Uterus (tissue), 4 donors: ENCODE data around the gene NHLH2. TPM values are rescaled to one million over a fixed set of nuclear protein-coding genes. Genes with fewer than 3 reads are reported as not detected.

Source experiments
- DNase-seq, 2 donors: peaks; one replicate each; pipeline ENCODE4 v3.0.0-alpha.2; 2019 to 2020
- H3K27ac ChIP-seq, 2 donors: fragments of 200-600 bp; sonication (generic); 1 replicate in 1 of 2; 2 replicates in 1 of 2; pipeline ENCODE4 v1.5.1; 2016 to 2018
- H3K27me3 ChIP-seq, 2 donors: fragments of 200-600 bp; sonication (generic); one replicate each; pipeline ENCODE4 v1.5.1; 2018 to 2019; ENCODE audit warnings: control low read depth in 1 of 2
- H3K36me3 ChIP-seq, 2 donors: fragments of 200-600 bp; sonication (generic); one replicate each; pipeline ENCODE4 v1.5.1; 2019; ENCODE audit warnings: control low read depth in 1 of 2
- H3K4me1 ChIP-seq, 2 donors: fragments of 200-600 bp; sonication (generic); one replicate each; pipeline ENCODE4 v1.5.1; 2018 to 2019; ENCODE audit warnings: control low read depth in 1 of 2
- H3K4me3 ChIP-seq, 2 donors: fragments of 200-600 bp; sonication (generic); 1 replicate in 1 of 2; 2 replicates in 1 of 2; pipeline ENCODE4 v1.5.1; 2018 to 2019; ENCODE audit warnings: mild to moderate bottlenecking in 1 of 2
- H3K9me3 ChIP-seq, 2 donors: fragments of 200-600 bp; sonication (generic); one replicate each; pipeline ENCODE4 v1.5.1; 2019; ENCODE audit warnings: control low read depth in 1 of 2
- POLR2A ChIP-seq, 2 donors: fragments of 450-650 bp; IDR thresholded peaks; one replicate each; pipeline ENCODE4 v1.6.1; 2016; ENCODE audit warnings: antibody characterized with exemption in 2 of 2, mild to moderate bottlenecking in 1 of 2, moderate library complexity in 1 of 2
- intact Hi-C: fragments of 100-400 bp; cut with DNase I; formaldehyde crosslinking; loops from one replicate; pipeline ENCODE4 v1.15.1; 2023; ENCODE audit warnings: low total_unique reads
- total RNA-seq, 4 donors: library from RNA; depleted of rRNA in 3 of 4; stranded (reverse); fragments of >200 nt in 3 of 4; gene quantifications; one replicate each; pipeline versions ENCODE4 v1.1.0 to v1.2.4, GENCODE V29; 2014 to 2023
- TF ChIP-seq, protein P1 (sequence below), 4 experiments: fragments of 200-600 bp in 2 of 4; fragments of 450-650 bp in 2 of 4; sonication (generic) in 2 of 4; IDR thresholded peaks; one replicate each; pipeline ENCODE4 v1.5.1; 2016 to 2019; ENCODE audit warnings: antibody characterized with exemption in 4 of 4, mild to moderate bottlenecking in 2 of 4, moderate library complexity in 1 of 4
- donor health status: DM: yes; HTN: yes; CAD: no.

NHLH2 gene
- total RNA-seq, 4 donors from 2014 or later = not detected

DNA sequence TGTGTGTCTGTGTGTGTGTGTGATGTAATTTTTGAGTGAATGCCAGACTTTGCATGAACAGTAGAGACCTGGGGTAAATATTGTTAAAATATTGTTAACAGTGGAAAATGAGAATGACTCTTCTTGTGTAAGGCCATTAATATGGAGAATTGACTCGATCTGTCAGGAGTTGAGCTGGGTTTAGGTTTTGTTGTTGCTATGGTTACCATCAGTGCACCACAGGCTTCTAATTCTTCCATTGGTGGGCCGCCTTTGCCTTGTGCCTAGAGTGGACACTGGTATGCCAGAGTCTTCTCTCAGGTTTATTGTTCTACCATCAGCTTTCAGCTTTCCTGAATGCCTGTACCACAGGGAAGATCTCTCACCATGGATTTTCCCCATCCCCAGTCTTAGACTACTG, 10.0 kb upstream of the NHLH2 start:
- intact Hi-C loops = no loop called here

DNA sequence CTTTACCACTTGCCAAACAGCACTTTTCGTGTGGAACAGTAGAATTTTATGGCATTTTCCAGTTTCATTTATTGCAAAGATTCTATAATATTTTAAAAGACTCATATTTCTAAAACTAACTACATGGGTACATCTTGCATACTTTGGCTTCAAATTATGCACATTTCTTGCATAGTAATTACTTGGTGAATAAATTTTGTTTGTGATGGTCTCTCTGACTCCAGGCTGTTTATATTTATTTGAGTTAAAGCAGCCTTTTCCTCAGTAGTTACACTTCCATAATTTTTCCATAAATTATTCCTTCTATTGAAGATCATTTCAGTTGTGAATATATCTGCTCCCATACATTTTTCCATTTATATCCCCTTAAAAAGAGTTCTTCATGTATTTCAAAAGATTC, 6.9 kb upstream of the NHLH2 start:
- Histone ChIP-seq H3K27ac (no peak overlapping the region), H3K9me3 (peaks cover 0 to 2% of the 10 kb centered on the region in 2 donors), H3K4me3 (no peak overlapping the region), H3K36me3 (no peaks in the 10 kb centered on the region), H3K27me3 (peaks cover 0 to 24% of the 10 kb centered on the region in 2 donors), H3K4me1 (no peaks in the 10 kb centered on the region)
- intact Hi-C loops = no loop called here
- no peak for DNase-seq
- no peak for TF ChIP-seq POLR2A (IDR thresholded peaks at IDR 0.05)
- TF ChIP-seq, protein P1, sequence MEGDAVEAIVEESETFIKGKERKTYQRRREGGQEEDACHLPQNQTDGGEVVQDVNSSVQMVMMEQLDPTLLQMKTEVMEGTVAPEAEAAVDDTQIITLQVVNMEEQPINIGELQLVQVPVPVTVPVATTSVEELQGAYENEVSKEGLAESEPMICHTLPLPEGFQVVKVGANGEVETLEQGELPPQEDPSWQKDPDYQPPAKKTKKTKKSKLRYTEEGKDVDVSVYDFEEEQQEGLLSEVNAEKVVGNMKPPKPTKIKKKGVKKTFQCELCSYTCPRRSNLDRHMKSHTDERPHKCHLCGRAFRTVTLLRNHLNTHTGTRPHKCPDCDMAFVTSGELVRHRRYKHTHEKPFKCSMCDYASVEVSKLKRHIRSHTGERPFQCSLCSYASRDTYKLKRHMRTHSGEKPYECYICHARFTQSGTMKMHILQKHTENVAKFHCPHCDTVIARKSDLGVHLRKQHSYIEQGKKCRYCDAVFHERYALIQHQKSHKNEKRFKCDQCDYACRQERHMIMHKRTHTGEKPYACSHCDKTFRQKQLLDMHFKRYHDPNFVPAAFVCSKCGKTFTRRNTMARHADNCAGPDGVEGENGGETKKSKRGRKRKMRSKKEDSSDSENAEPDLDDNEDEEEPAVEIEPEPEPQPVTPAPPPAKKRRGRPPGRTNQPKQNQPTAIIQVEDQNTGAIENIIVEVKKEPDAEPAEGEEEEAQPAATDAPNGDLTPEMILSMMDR (IDR thresholded peaks at IDR 0.05) = no peak

More for the DNA sequence above, 10.0 kb upstream of the NHLH2 start:
- TF ChIP-seq POLR2A (IDR thresholded peaks at IDR 0.05) = no peak
- TF ChIP-seq, protein P1 (IDR thresholded peaks at IDR 0.05) = no peak
- Histone ChIP-seq H3K36me3 (no peaks in the 10 kb centered on the region), H3K4me1 (no peaks in the 10 kb centered on the region), H3K9me3 (peaks cover 0 to 2% of the 10 kb centered on the region in 2 donors), H3K4me3 (no peak overlapping the region), H3K27ac (no peak overlapping the region), H3K27me3 (peaks cover 0 to 18% of the 10 kb centered on the region in 2 donors)
- DNase-seq = no peak

GRCh38 chr1:115842948-115843347, 2.0 kb upstream of the NHLH2 start:
- TF ChIP-seq, protein P1 (IDR thresholded peaks at IDR 0.05) = no peak
- no peak for TF ChIP-seq POLR2A (IDR thresholded peaks at IDR 0.05)
- Histone ChIP-seq H3K9me3 (no peaks in the 10 kb centered on the region), H3K36me3 (no peaks in the 10 kb centered on the region), H3K27me3 (peaks cover 19 to 40% of the 10 kb centered on the region in 2 donors), H3K4me3 (no peak overlapping the region), H3K27ac (no peak overlapping the region), H3K4me1 (peaks cover 0 to 12% of the 10 kb centered on the region in 2 donors)
- intact Hi-C loops = no loop called here
- no peak for DNase-seq

- no peak for TF ChIP-seq POLR2A (IDR thresholded peaks at IDR 0.05)
- TF ChIP-seq, protein P1 (IDR thresholded peaks at IDR 0.05) = no peak
- no peaks in the 10 kb centered on the region for H3K36me3 ChIP-seq
- H3K9me3 ChIP-seq = no peaks in the 10 kb centered on the region
- H3K27me3 ChIP-seq = peaks cover 25 to 43% of the 10 kb centered on the region in 2 donors
- H3K4me3 ChIP-seq = peak overlapping the region in 1 of 2 donors; percentile 28
- intact Hi-C loops = no loop called here
- H3K27ac ChIP-seq = no peak overlapping the region
- no peak for DNase-seq
- H3K4me1 ChIP-seq = peaks cover 0 to 15% of the 10 kb centered on the region in 2 donors
Measured at GRCh38 chr1:115839679-115840237, 1.2 kb downstream of the NHLH2 start.

- no peak overlapping the region for H3K27ac ChIP-seq
- H3K36me3 ChIP-seq = no peaks in the 10 kb centered on the region
- intact Hi-C loops = no loop called here
- H3K4me1 ChIP-seq = peaks cover 0 to 15% of the 10 kb centered on the region in 2 donors
- no peak for TF ChIP-seq POLR2A (IDR thresholded peaks at IDR 0.05)
- TF ChIP-seq, protein P1 (IDR thresholded peaks at IDR 0.05) = no peak
- H3K9me3 ChIP-seq = no peaks in the 10 kb centered on the region
- H3K27me3 ChIP-seq = peaks cover 25 to 43% of the 10 kb centered on the region in 2 donors
- no peak for DNase-seq
- peak overlapping the region in 1 of 2 donors; percentile 28 for H3K4me3 ChIP-seq
Measured at GRCh38 chr1:115839029-115839678, 1.8 kb downstream of the NHLH2 start.
